WERI-Rb-1 (cell line): Measurements from ENCODE around the gene STAT5A.

Source experiments
- DNase-seq: peaks from one replicate; pipeline ENCODE4 v3.0.0-alpha.2; 2020
- H3K27ac ChIP-seq: fragments of 250-450 bp; sonication (Bioruptor Pico); 2 replicates; pipeline ENCODE4 v1.5.1; 2020; ENCODE audit warnings: mild to moderate bottlenecking, moderate library complexity
- H3K27me3 ChIP-seq: fragments of 250-450 bp; sonication (Bioruptor Pico); 2 replicates; pipeline ENCODE4 v1.5.1; 2021; ENCODE audit warnings: mild to moderate bottlenecking, low read depth, moderate library complexity; ENCODE audit not compliant: insufficient read depth, severe bottlenecking
- H3K36me3 ChIP-seq: fragments of 250-450 bp; sonication (Bioruptor Pico); 2 replicates; pipeline ENCODE4 v1.5.1; 2020; ENCODE audit warnings: mild to moderate bottlenecking, moderate library complexity
- H3K4me3 ChIP-seq: 2 replicates; pipeline ENCODE4 v1.5.1; 2011; ENCODE audit warnings: low read depth, mild to moderate bottlenecking, control low read depth, low read length
- H3K9me3 ChIP-seq: fragments of 250-450 bp; sonication (Bioruptor Pico); 2 replicates; pipeline ENCODE4 v1.5.1; 2021; ENCODE audit warnings: mild to moderate bottlenecking, moderate library complexity; ENCODE audit not compliant: severe bottlenecking
- TF ChIP-seq, protein P1 (sequence below): IDR thresholded peaks from 2 replicates; pipeline ENCODE4 v1.5.1; 2011; ENCODE audit warnings: low read depth, mild to moderate bottlenecking, control low read depth, inconsistent platforms, low read length

STAT5A gene

DNA sequence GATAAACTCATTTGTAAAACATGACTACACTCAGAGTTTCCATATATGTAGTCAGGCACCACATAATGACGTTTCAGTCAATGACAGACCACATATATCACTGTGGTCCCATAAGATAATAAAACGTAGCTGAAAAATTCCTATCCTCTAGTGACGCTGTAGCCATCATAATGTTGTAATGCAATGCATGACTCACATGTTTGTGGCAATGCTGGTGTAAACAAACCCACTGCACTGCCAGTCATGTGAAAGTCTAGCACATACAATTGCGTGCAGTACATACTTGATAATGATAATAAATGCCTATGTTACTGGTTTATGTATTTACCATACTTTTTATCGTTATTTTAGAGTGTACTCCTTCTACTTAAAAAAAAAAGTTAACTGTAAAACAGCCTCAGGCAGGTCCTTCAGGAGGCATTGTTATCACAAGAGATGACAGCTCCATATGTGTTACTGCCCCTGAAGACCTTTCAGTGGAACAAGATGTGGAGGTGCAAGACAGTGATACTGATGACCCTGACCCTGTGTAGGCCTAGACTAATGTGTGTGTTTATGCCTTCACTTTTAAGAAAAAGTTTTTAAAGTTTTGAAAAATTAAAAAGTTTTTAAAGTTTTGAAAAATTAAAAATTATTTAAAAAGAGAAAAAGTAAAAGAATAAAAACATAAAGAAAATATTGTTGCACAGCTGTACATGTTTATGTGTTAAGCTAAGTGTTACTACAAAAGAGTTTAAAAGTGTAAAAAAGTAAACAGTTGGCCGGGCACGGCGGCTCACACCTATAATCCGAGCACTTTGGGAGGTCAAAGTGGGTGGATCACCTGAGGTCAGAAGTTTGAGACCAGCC, 21.2 kb upstream of the STAT5A start:
- DNase-seq, result no peak
- no peak overlapping the region for H3K4me3 ChIP-seq
- no peaks in the 10 kb centered on the region for H3K27me3 ChIP-seq
- no peaks in the 10 kb centered on the region for H3K36me3 ChIP-seq
- TF ChIP-seq, protein P1, sequence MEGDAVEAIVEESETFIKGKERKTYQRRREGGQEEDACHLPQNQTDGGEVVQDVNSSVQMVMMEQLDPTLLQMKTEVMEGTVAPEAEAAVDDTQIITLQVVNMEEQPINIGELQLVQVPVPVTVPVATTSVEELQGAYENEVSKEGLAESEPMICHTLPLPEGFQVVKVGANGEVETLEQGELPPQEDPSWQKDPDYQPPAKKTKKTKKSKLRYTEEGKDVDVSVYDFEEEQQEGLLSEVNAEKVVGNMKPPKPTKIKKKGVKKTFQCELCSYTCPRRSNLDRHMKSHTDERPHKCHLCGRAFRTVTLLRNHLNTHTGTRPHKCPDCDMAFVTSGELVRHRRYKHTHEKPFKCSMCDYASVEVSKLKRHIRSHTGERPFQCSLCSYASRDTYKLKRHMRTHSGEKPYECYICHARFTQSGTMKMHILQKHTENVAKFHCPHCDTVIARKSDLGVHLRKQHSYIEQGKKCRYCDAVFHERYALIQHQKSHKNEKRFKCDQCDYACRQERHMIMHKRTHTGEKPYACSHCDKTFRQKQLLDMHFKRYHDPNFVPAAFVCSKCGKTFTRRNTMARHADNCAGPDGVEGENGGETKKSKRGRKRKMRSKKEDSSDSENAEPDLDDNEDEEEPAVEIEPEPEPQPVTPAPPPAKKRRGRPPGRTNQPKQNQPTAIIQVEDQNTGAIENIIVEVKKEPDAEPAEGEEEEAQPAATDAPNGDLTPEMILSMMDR, result no peak
- H3K27ac ChIP-seq, result no peak overlapping the region
- no peaks in the 10 kb centered on the region for H3K9me3 ChIP-seq

DNA sequence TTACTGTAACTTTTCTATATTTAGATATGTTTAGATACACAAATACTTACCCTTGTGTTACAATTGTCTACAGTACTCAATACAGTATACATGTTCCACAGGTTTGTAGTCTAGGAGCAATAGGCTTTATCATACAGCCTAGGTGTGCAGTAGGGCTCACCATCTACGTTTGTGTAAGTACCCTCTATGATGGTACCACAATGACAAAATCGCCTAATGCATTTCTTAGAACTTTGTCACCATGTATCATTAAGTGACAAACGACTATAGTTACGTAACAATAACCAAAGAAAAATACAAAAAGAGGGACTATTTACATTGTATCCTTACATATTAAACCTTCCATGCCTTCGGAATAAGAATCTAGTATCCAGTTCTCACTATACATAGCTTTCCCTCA, 20.1 kb upstream of the STAT5A start:
- TF ChIP-seq, protein P1, result no peak
- H3K27ac ChIP-seq, result no peak overlapping the region

DNA sequence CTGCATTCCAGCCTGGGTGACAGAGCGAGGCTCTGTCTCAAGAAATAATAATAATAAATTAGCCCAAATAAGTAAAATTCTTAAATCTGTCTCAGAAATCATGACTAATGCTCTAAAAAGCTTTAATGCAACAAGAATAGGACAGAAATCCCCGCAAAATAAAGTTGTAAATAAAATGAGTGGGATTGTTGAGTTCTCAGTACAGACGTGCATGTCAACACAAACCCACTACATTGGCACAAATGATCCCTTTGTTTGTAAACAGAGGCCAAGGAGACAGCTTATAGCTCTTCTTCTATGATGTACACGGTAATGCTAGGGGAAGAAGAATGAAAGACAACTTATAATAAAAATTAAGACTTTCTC, 18.1 kb upstream of the STAT5A start:
- H3K27me3 ChIP-seq, result no peaks in the 10 kb centered on the region
- no peaks in the 10 kb centered on the region for H3K36me3 ChIP-seq
- H3K4me3 ChIP-seq, result no peak overlapping the region
- TF ChIP-seq, protein P1, result no peak
- no peak for DNase-seq
- H3K9me3 ChIP-seq, result no peaks in the 10 kb centered on the region
- H3K27ac ChIP-seq, result no peak overlapping the region

More for the DNA sequence above, 20.1 kb upstream of the STAT5A start:
- Histone ChIP-seq H3K27me3 (no peaks in the 10 kb centered on the region), H3K9me3 (no peaks in the 10 kb centered on the region), H3K36me3 (no peaks in the 10 kb centered on the region), H3K4me3 (no peak overlapping the region)
- DNase-seq, result no peak

DNA sequence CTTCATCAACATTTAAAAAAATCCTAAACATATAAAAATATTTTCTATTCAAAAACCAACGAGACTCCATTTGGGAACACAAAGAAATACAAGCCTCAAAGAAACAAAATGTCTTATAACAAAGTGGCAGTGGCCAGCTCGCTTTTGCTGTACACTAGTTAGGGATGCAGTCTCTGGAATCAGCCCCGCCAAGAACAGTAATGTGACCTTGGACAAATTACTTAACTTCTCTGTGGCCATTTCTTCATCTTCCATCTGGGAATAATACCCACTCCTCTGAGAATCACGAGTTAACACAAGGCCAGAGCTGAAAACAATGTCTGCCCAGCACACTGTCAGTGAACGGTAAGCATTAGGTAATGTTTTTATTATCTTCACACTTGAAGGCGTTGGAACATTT, 17.7 kb upstream of the STAT5A start:
- Histone ChIP-seq H3K27me3 (no peaks in the 10 kb centered on the region), H3K4me3 (no peak overlapping the region), H3K27ac (no peak overlapping the region), H3K36me3 (no peaks in the 10 kb centered on the region), H3K9me3 (no peaks in the 10 kb centered on the region)
- DNase-seq, result no peak
- TF ChIP-seq, protein P1, result no peak

DNA sequence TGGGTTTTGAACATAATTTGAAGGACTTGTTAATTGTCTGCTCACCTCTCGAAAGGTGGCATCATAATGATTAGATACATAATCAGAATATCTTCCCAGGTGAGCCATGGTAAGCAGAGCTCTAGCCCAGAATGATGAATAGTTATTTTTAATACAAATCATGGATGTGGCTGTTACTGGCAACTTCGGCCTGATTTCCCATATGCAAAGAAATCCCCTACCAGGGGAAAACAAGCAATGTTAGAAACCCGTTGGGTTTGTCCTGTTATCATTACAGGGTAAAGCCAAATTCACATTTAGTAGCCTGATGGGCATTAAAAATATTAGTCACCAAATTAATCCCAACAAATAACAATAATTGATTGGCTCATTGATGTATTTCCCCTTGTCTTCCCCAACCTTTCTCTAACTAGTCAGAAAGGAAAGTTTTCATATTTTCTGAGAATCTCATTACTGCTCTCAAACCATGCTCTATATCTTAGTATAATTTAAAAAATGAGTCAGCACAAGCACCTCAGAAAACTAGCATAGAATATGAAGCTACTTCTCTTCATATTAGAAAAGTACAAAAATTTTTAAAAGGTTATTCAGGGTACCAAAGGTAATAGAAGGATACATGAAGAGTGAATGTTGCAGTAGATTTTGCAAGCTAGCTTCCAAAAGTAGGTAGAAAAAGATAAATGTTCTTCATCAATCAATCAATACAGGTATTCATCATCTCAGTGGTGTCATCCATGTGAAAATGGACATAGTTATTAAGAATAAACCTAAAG, 17.1 kb upstream of the STAT5A start:
- H3K27ac ChIP-seq, result no peak overlapping the region
- TF ChIP-seq, protein P1, result no peak
- no peaks in the 10 kb centered on the region for H3K36me3 ChIP-seq
- no peak for DNase-seq
- no peak overlapping the region for H3K4me3 ChIP-seq
- no peaks in the 10 kb centered on the region for H3K27me3 ChIP-seq
- no peaks in the 10 kb centered on the region for H3K9me3 ChIP-seq
